Sigmoid colon (tissue), 7 donors: ENCODE measurements around the gene RNF149. TPM values are rescaled to one million over a fixed set of nuclear protein-coding genes. Genes with fewer than 3 reads are reported as not detected.
A peak's percentile ranks its signal among the peaks of the same experiment; 100 is the strongest.
"Not testable (repeated sequence)": the region's sequence is repeated elsewhere in the genome, so short reads cannot be mapped to it uniquely, and the experiment has no call there.

ENCODE experiments used
- DNase-seq: peaks from one replicate; pipeline ENCODE4 v3.0.0-alpha.2; 2019
- H3K27ac ChIP-seq, 4 donors: fragments of 200-600 bp; sonication (generic); one replicate each; pipeline ENCODE4 v1.5.1; 2016 to 2019; ENCODE audit warnings: mild to moderate bottlenecking in 1 of 4
- H3K27me3 ChIP-seq, 3 donors: fragments of 200-600 bp; sonication (generic); one replicate each; pipeline ENCODE4 v1.5.1; 2019; ENCODE audit warnings: mild to moderate bottlenecking in 1 of 3
- H3K36me3 ChIP-seq, 4 donors: fragments of 200-600 bp; sonication (generic); one replicate each; pipeline ENCODE4 v1.5.1; 2016 to 2019
- H3K4me1 ChIP-seq, 4 donors: fragments of 200-600 bp; sonication (generic); one replicate each; pipeline ENCODE4 v1.5.1; 2017 to 2019
- H3K4me3 ChIP-seq, 4 donors: fragments of 200-600 bp; sonication (generic); one replicate each; pipeline ENCODE4 v1.5.1; 2017 to 2019; ENCODE audit warnings: mild to moderate bottlenecking in 2 of 4, moderate library complexity in 1 of 4
- H3K9me3 ChIP-seq, 4 donors: fragments of 200-600 bp in 3 of 4; sonication (generic) in 3 of 4; one replicate each; pipeline versions ENCODE4 v1.5.1 to v1.6.1; 2013 to 2019
- EP300 ChIP-seq, 4 donors: sonication (generic); formaldehyde crosslinking; IDR thresholded peaks; one replicate each; pipeline ENCODE4 v1.6.1; 2017; ENCODE audit warnings: antibody characterized with exemption in 4 of 4
- POLR2A ChIP-seq, 2 donors: fragments of 450-650 bp; IDR thresholded peaks; one replicate each; pipeline ENCODE4 v1.6.1; 2016; ENCODE audit warnings: antibody characterized with exemption in 2 of 2, mild to moderate bottlenecking in 2 of 2, moderate library complexity in 2 of 2
- POLR2AphosphoS5 ChIP-seq, 4 donors: sonication (generic); formaldehyde crosslinking; IDR thresholded peaks; one replicate each; pipeline ENCODE4 v1.6.1; 2017; ENCODE audit warnings: antibody characterized with exemption in 4 of 4
- WGBS, 2 donors: extraction: QIAGEN DNeasy Blood & Tissue Kit; methylation state at CpG; one replicate each; pipeline ENCODE4 v1.1.7; 2013; 5-methylcytosine and 5-hydroxymethylcytosine counted together
- intact Hi-C: fragments of 100-400 bp; cut with DNase I; formaldehyde crosslinking; loops from one replicate; pipeline ENCODE4 v1.15.1; 2023
- polyA plus RNA-seq, 3 donors: library from polyadenylated mRNA; stranded (reverse); fragments of 200-250 nt; gene quantifications; one replicate each; pipeline ENCODE4 v1.2.3, GENCODE V29; 2013
- total RNA-seq, 4 donors: library from RNA; depleted of rRNA; stranded (reverse); fragments of >200 nt; gene quantifications; one replicate each; pipeline ENCODE4 v1.1.0, GENCODE V29; 2016
- TF ChIP-seq, protein P1 (sequence below), 4 experiments: fragments of 450-650 bp in 3 of 4; fragments of 200-600 bp in 1 of 4; IDR thresholded peaks; one replicate each; pipeline ENCODE4 v1.5.1; 2016 to 2019; ENCODE audit warnings: antibody characterized with exemption in 4 of 4, mild to moderate bottlenecking in 3 of 4, moderate library complexity in 2 of 4
- donor health status: healthy with polysubstance abuse.
- donor health status: Bipolar disorder and iron deficiency.
- donor health status: healthy.

Gene RNF149
- total and polyA plus RNA-seq, 7 donors, result 11.4 to 65.4 (median 40.0) TPM

DNA sequence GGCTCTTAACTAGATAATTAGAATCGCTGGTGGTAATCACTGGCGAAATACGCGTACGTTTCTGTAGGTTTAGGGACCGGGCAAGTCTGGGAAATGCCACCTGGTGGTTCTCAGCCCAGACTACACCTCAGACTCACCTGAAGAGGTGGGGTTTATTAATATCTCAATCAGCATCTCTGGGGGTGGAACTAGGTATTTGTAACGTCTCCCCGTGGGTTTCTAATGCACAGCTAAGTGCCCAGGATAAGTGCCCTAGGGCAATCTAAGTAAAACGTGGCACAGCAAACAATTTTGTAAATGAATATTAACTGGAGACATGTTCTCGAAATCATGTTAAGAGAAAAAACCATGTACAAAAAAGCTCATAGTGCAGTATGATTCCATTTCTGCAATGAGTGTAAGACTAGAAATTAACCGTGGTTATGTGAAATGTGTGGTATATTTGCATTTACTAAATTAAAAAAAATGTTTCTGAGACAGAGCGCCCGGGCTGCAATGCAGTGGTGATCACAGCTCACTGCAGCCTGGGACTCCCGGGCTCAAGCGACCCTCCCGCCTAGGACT lies 56.6 kb downstream of the RNF149 start:
- Histone ChIP-seq H3K4me3 (peak overlapping the region; percentile 80 to 99 (median 98)), H3K9me3 (no peaks in the 10 kb centered on the region), H3K27ac (peak overlapping the region; percentile 88 to 97 (median 94)), H3K27me3 (no peaks in the 10 kb centered on the region), H3K4me1 (peaks cover 0 to 33% (median 31%) of the 10 kb centered on the region in 4 donors), H3K36me3 (no peaks in the 10 kb centered on the region)
- no peak for DNase-seq
- WGBS, 2 donors, result 9 to 25% methylated on average over 16 of the region's 16 CpGs
- intact Hi-C loops, result loop anchor here (2.0 to 10.0 kb wide), 4 partner anchors 57 to 1917 kb away; partner anchors contain the start of genes EIF5B, RNF149, RPL31 and TXNDC9
- TF ChIP-seq EP300 (IDR thresholded peaks at IDR 0.05), result no peak
- no peak for TF ChIP-seq POLR2A (IDR thresholded peaks at IDR 0.05)
- TF ChIP-seq, protein P1, sequence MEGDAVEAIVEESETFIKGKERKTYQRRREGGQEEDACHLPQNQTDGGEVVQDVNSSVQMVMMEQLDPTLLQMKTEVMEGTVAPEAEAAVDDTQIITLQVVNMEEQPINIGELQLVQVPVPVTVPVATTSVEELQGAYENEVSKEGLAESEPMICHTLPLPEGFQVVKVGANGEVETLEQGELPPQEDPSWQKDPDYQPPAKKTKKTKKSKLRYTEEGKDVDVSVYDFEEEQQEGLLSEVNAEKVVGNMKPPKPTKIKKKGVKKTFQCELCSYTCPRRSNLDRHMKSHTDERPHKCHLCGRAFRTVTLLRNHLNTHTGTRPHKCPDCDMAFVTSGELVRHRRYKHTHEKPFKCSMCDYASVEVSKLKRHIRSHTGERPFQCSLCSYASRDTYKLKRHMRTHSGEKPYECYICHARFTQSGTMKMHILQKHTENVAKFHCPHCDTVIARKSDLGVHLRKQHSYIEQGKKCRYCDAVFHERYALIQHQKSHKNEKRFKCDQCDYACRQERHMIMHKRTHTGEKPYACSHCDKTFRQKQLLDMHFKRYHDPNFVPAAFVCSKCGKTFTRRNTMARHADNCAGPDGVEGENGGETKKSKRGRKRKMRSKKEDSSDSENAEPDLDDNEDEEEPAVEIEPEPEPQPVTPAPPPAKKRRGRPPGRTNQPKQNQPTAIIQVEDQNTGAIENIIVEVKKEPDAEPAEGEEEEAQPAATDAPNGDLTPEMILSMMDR (IDR thresholded peaks at IDR 0.05), result peak in 2 of 4 experiments; percentile 15 to 23
- TF ChIP-seq POLR2AphosphoS5 (IDR thresholded peaks at IDR 0.05), result no peak

DNA sequence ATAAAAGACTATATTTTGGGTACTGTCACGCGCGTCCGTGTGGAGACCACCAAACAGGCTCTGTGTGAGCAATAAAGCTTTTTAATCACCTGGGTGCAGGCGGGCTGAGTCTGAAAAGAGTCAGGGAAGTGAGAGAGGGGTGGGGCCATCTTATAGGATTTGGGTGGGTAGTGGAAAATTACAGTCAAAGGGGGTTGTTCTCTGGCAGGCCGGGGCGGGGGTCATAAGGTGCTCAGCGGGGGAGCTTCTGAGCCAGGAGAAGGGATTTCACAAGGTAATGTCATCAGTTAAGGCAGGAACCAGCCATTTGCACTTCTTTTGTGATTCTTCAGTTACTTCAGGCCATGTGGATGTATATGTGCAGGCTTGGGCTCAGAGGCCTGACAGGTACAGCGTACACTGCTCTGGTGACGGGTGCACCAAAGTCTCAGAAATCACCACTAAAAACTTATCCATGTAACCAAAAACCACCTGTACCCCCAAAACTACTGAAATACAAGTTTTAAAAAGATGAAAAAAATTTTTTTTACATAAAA lies 57.2 kb downstream of the RNF149 start:
- WGBS, 2 donors, result 17 to 66% methylated on average over 10 of the region's 10 CpGs
- not testable (repeated sequence) for H3K36me3 ChIP-seq, H3K4me3 ChIP-seq, H3K9me3 ChIP-seq, H3K27me3 ChIP-seq, DNase-seq, H3K27ac ChIP-seq
- intact Hi-C loops, result loop anchor here (10.0 kb wide), 1 partner anchor 1917 kb away; the partner anchor contains the start of genes EIF5B and TXNDC9
- peaks cover 0 to 33% (median 29%) of the 10 kb centered on the region in 4 donors for H3K4me1 ChIP-seq

DNA sequence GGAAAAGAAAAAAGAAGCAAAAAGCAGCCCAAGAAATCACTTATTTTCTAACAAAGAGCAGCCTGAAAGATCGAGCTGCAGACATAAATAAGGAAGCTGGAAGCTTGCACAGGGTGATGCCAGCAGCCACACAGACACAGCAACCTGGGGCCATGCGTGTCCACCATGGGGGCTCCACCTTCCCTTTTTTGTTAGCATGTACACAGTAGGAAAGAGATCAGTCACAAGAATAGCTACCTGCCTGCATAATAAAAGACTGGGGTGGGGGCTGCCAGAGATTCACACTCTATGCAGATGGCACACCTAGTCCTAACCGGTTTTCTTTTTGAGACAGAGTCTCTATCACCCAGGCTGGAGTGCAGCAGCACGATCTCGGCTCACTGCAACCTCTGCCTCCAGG lies 58.7 kb downstream of the RNF149 start:
- Histone ChIP-seq H3K36me3 (no peaks in the 10 kb centered on the region), H3K27ac (no peak overlapping the region), H3K4me1 (peaks cover 0 to 24% (median 19%) of the 10 kb centered on the region in 4 donors), H3K27me3 (no peaks in the 10 kb centered on the region), H3K4me3 (no peak overlapping the region), H3K9me3 (no peaks in the 10 kb centered on the region)
- WGBS, 2 donors, result 68 to 75% methylated on average over 5 of the region's 5 CpGs
- intact Hi-C loops, result loop anchor here (10.0 kb wide), 1 partner anchor 1915 kb away; the partner anchor contains the start of genes EIF5B and TXNDC9
- no peak for DNase-seq
- no peak for TF ChIP-seq POLR2A (IDR thresholded peaks at IDR 0.05)
- TF ChIP-seq, protein P1 (IDR thresholded peaks at IDR 0.05), result no peak
- TF ChIP-seq POLR2AphosphoS5 (IDR thresholded peaks at IDR 0.05), result no peak
- no peak for TF ChIP-seq EP300 (IDR thresholded peaks at IDR 0.05)

DNA sequence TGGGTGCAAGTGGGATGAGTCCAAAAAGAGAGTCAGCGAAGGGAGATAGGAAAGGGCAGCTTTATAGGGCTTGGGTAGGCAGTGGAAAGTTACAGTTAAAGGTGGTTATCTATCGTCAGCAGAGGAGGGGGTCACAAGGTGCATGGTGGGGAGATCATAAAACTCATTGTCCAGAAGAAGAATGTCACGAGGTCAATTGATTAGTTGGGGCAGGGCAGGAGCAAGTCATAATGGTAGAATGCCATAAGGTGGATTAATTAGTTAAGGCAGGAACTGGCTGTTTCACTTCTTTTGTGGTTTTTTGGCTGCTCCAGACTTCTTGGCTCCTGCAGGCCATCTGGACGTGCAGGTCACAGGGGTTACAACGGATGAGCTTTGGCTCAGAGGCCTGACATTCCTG lies 59.7 kb downstream of the RNF149 start:
- intact Hi-C loops, H3K9me3 ChIP-seq, H3K27me3 ChIP-seq, H3K36me3 ChIP-seq, H3K4me3 ChIP-seq, DNase-seq, H3K27ac ChIP-seq: not testable (repeated sequence)
- WGBS, 2 donors, result 78 to 88% methylated on average over 5 of the region's 5 CpGs
- H3K4me1 ChIP-seq, result peaks cover 0 to 13% (median 8%) of the 10 kb centered on the region in 4 donors

DNA sequence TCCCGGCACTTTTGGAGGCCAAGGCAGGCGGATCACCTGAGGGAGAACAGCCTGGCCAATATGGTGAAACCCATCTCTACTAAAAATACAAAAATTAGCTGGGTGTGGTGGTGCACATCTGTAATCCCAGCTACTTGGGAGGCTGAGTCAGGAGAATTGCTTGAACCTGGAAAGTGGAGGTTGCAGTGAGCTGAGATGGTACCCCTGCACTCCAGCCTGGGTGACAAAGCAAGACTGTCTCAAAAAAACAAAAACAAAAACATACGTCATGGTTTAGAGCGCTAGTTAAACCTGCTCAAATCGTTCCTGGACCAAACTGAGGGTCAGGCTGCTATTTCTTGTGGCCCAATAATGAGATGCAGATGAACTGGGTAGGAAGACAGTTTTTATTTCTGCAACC lies 63.0 kb downstream of the RNF149 start:
- H3K4me3 ChIP-seq, H3K9me3 ChIP-seq, intact Hi-C loops, H3K36me3 ChIP-seq, H3K4me1 ChIP-seq, H3K27me3 ChIP-seq, H3K27ac ChIP-seq, DNase-seq: not testable (repeated sequence)
- 71 to 88% methylated on average over 5 of the region's 5 CpGs for WGBS, 2 donors

DNA sequence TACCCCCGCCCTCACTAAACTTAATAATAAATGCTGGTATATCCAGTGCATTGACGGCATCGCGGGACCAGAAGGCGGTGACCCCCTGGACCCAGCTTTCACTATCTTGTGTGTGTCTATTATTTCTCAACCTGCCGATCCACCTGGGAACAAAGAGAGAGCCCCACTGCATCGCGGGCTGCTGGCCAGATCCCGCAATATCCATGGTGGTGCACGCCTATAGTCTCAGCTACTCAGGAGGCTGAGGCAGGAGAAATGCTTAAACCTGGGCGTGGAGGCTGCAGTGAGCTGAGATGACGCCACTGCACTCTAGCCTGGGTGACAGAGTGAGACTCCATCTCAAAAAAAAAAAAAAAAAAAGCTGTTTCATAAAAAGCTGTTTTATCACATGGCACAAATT lies 63.6 kb downstream of the RNF149 start:
- H3K9me3 ChIP-seq, intact Hi-C loops, H3K36me3 ChIP-seq, H3K4me1 ChIP-seq, H3K4me3 ChIP-seq, H3K27me3 ChIP-seq, DNase-seq, H3K27ac ChIP-seq: not testable (repeated sequence)
- WGBS, 2 donors, result 63 to 95% methylated on average over 12 of the region's 12 CpGs

DNA sequence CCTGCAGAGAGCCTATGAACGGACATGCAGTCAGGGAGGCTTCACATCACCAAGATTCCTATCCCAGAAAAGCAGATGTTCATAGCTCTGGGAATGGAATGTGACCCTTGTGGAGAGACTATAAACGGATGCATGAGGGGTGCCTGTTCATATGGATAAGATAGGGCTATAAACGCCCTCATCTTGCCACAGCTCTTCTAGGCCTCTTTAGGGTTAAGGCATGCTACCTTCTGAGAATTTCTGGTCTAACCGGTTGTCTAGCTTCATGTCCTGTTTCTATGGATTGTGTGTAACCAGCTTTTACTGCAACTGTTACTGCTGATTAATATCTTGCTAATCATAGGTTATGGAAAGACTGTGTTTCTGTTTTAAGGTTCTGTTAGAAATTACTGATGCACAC lies 64.1 kb downstream of the RNF149 start:
- DNase-seq, H3K27me3 ChIP-seq, H3K9me3 ChIP-seq, H3K4me3 ChIP-seq, H3K27ac ChIP-seq, intact Hi-C loops, H3K36me3 ChIP-seq, H3K4me1 ChIP-seq: not testable (repeated sequence)
- 37 to 73% methylated on average over 4 of the region's 4 CpGs for WGBS, 2 donors
